HG03442 (cell line): ENCODE data around the gene CETN1.

Source experiments
- ATAC-seq: cut with Tn5 transposase; IDR thresholded peaks from one replicate; pipeline ENCODE4 v1.9.1; 2021; ENCODE audit warnings: mild to moderate bottlenecking, moderate library complexity; ENCODE audit not compliant: unreplicated experiment

Gene CETN1

GRCh38 chr18:580154-580553 lies at the start of gene CETN1:
TSS of gene CETN1 (plus strand) at chr18:580380. CDS start at chr18:580409, 29 bp downstream.
- ATAC-seq = no peak

GRCh38 chr18:532018-532417 lies 48.2 kb upstream of the CETN1 start:
- ATAC-seq = no peak

- no peak for ATAC-seq
Measured at GRCh38 chr18:532632-533031, 47.5 kb upstream of the CETN1 start.

GRCh38 chr18:533995-534601 lies 46.1 kb upstream of the CETN1 start:
- ATAC-seq = no peak

GRCh38 chr18:543447-544078 lies 36.6 kb upstream of the CETN1 start:
- no peak for ATAC-seq

GRCh38 chr18:549967-550366 lies 30.2 kb upstream of the CETN1 start:
- no peak for ATAC-seq

- peak; percentile 66 for ATAC-seq
Measured at GRCh38 chr18:551404-552061, 28.6 kb upstream of the CETN1 start.

GRCh38 chr18:555705-556457 lies 24.3 kb upstream of the CETN1 start:
- ATAC-seq = no peak

- ATAC-seq = no peak
Measured at GRCh38 chr18:564708-565561, 15.2 kb upstream of the CETN1 start.

GRCh38 chr18:565562-566061 lies 14.6 kb upstream of the CETN1 start:
- no peak for ATAC-seq

GRCh38 chr18:567122-567521 lies 13.1 kb upstream of the CETN1 start:
- ATAC-seq = no peak

GRCh38 chr18:568731-569130 lies 11.4 kb upstream of the CETN1 start:
- ATAC-seq = no peak

GRCh38 chr18:570256-570655 lies 9.9 kb upstream of the CETN1 start:
- ATAC-seq = no peak

GRCh38 chr18:570697-571096 lies 9.5 kb upstream of the CETN1 start:
- ATAC-seq = no peak

GRCh38 chr18:572091-572830 lies 7.9 kb upstream of the CETN1 start:
- no peak for ATAC-seq

- no peak for ATAC-seq
Measured at GRCh38 chr18:572831-573289, 7.3 kb upstream of the CETN1 start.

- no peak for ATAC-seq
Measured at GRCh38 chr18:573385-573784, 6.8 kb upstream of the CETN1 start.

- ATAC-seq = no peak
Measured at GRCh38 chr18:574149-574860, 5.9 kb upstream of the CETN1 start.
